ENCODE measurements around the gene CFAP92. TPM values are rescaled to one million over a fixed set of nuclear protein-coding genes. Genes with fewer than 3 reads are reported as not detected.

CFAP92 gene
- total RNA-seq, 1 donor from 2014 or later = 0.52 TPM

DNA sequence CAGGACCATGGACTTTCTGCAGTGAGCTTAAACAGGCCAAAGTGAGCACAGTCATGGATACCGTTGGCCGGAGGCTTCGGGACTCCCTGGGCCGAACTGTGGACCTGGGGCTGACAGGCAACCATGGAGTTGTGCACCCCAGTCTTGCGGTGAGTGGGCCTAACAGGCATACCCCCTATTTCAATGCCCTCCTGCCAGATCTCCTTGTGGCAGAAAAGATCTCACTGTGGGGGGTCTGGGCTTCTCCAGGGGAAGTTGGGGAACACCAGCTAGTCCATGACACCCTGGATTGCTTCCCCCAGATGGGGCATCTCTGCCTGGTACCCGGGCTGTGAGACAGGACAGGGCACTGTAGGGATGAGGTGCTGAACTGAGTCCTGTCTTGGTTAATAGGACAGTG, 84.9 kb downstream of the CFAP92 start:
- no peak for FAIRE-seq
- no peaks in the 10 kb centered on the region for H3K27me3 ChIP-seq (ENCODE audit: insufficient read depth, low read length)

GRCh38 chr3:128907706-128908445, 86.0 kb downstream of the CFAP92 start:
- Mint-ChIP-seq H3K9me3 (ENCODE audit: unreplicated experiment) (no peaks in the 10 kb centered on the region), H3K27me3 (ENCODE audit: low read depth, unreplicated experiment) (no peaks in the 10 kb centered on the region), H3K4me3 (ENCODE audit: unreplicated experiment) (no peak overlapping the region), H3K36me3 (ENCODE audit: low read depth, unreplicated experiment) (peaks cover 18% of the 10 kb centered on the region), H3K27ac (ENCODE audit: unreplicated experiment) (no peak overlapping the region), H3K4me1 (ENCODE audit: low read depth, unreplicated experiment) (no peaks in the 10 kb centered on the region)
- peaks cover 36% of the 10 kb centered on the region for H3K36me3 ChIP-seq (ENCODE audit: insufficient read depth, low read length)
- no peak overlapping the region for H3K9ac ChIP-seq (ENCODE audit: low read length)
- no peaks in the 10 kb centered on the region for H3K27me3 ChIP-seq (ENCODE audit: insufficient read depth, low read length)
- no peak for TF ChIP-seq CTCF (IDR thresholded peaks at IDR 0.05; ENCODE audit: insufficient read depth, low read depth, low read length)
- TF ChIP-seq EZH2 (IDR thresholded peaks at IDR 0.05; ENCODE audit: insufficient read depth, low read length) = no peak
- peaks cover 5% of the 10 kb centered on the region for H4K20me1 ChIP-seq (ENCODE audit: insufficient read depth, low read length)
- H2AFZ ChIP-seq (ENCODE audit: low read depth, low read length) = no peak overlapping the region
- no peaks in the 10 kb centered on the region for H3K79me2 ChIP-seq (ENCODE audit: insufficient read depth, low read length)
- no peak overlapping the region for H3K4me3 ChIP-seq (ENCODE audit: insufficient read depth, low read depth, low read length)
- no peak for FAIRE-seq
- DNase-seq (ENCODE audit: low read depth) = no peak
- no peak overlapping the region for H3K4me2 ChIP-seq (ENCODE audit: low read length)
- H3K27ac ChIP-seq (ENCODE audit: low read depth, low read length) = no peak overlapping the region
- H3K9me3 ChIP-seq (ENCODE audit: insufficient read depth, low read depth, low read length) = no peaks in the 10 kb centered on the region
- H3K4me1 ChIP-seq (ENCODE audit: insufficient read depth, low read length) = no peaks in the 10 kb centered on the region

More for the DNA sequence above, 84.9 kb downstream of the CFAP92 start:
- no peak overlapping the region for H3K4me3 Mint-ChIP-seq (ENCODE audit: unreplicated experiment)
- Histone ChIP-seq H3K36me3 (ENCODE audit: insufficient read depth, low read length) (peaks cover 38% of the 10 kb centered on the region), H3K27ac (ENCODE audit: low read depth, low read length) (no peak overlapping the region), H3K9me3 (ENCODE audit: insufficient read depth, low read depth, low read length) (no peaks in the 10 kb centered on the region), H4K20me1 (ENCODE audit: insufficient read depth, low read length) (peaks cover 5% of the 10 kb centered on the region), H3K4me2 (ENCODE audit: low read length) (no peak overlapping the region), H3K4me3 (ENCODE audit: insufficient read depth, low read depth, low read length) (no peak overlapping the region), H3K4me1 (ENCODE audit: insufficient read depth, low read length) (no peaks in the 10 kb centered on the region), H3K79me2 (ENCODE audit: insufficient read depth, low read length) (no peaks in the 10 kb centered on the region), H3K9ac (ENCODE audit: low read length) (no peak overlapping the region), H2AFZ (ENCODE audit: low read depth, low read length) (no peak overlapping the region)
- no peaks in the 10 kb centered on the region for H3K4me1 Mint-ChIP-seq (ENCODE audit: low read depth, unreplicated experiment)
- no peaks in the 10 kb centered on the region for H3K27me3 Mint-ChIP-seq (ENCODE audit: low read depth, unreplicated experiment)
- TF ChIP-seq CTCF (IDR thresholded peaks at IDR 0.05; ENCODE audit: insufficient read depth, low read depth, low read length) (no peak), EZH2 (IDR thresholded peaks at IDR 0.05; ENCODE audit: insufficient read depth, low read length) (no peak)
- H3K9me3 Mint-ChIP-seq (ENCODE audit: unreplicated experiment) = no peaks in the 10 kb centered on the region
- no peak for DNase-seq (ENCODE audit: low read depth)
- peaks cover 24% of the 10 kb centered on the region for H3K36me3 Mint-ChIP-seq (ENCODE audit: low read depth, unreplicated experiment)
- peak overlapping the region; percentile 18 for H3K27ac Mint-ChIP-seq (ENCODE audit: unreplicated experiment)
